Activated CD8-positive, alpha-beta memory T cell treated with anti-CD3 and anti-CD28 coated beads for 1 hour (primary cell): ENCODE data around the gene WIZ.

Experiments used
- DNase-seq, 2 donors: peaks; one replicate each; pipeline ENCODE4 v3.0.0-alpha.2; 2020; ENCODE audit warnings: low read depth in 1 of 2; ENCODE audit errors: extremely low read depth in 1 of 2

The WIZ gene

DNA sequence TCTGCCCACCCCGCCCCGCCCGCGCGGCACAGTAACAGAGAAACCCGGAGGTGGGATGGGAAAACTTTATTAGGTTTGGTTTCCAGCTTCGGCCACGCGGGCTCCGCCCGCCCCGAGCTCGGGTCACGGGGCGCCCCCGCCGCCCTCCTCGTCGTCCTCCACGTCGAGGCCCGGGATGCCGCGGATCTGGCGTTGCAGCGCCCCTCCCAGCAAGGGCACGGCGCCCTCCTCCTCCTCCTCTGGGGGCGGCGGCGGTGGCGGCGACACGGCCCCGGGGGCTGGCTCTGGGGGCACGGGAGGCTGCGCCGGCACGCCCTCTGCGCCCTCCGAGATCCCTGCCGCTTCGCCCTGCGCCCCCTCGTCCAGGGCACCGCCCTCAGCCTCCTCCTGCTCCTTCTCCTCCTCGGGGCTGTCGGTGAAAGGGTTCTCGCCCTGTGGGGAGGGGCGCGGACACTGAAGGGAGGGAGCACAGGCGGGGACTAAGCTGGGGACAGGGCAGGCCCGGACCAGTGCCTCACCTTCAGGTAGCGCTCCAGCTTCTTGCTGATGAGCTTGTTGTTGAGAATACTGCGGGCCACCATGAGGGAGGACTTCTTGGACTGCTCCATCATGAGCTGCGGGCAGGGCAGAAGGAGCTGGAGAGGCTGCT lies 69.6 kb downstream of the WIZ start:
- DNase-seq = no peak

DNA sequence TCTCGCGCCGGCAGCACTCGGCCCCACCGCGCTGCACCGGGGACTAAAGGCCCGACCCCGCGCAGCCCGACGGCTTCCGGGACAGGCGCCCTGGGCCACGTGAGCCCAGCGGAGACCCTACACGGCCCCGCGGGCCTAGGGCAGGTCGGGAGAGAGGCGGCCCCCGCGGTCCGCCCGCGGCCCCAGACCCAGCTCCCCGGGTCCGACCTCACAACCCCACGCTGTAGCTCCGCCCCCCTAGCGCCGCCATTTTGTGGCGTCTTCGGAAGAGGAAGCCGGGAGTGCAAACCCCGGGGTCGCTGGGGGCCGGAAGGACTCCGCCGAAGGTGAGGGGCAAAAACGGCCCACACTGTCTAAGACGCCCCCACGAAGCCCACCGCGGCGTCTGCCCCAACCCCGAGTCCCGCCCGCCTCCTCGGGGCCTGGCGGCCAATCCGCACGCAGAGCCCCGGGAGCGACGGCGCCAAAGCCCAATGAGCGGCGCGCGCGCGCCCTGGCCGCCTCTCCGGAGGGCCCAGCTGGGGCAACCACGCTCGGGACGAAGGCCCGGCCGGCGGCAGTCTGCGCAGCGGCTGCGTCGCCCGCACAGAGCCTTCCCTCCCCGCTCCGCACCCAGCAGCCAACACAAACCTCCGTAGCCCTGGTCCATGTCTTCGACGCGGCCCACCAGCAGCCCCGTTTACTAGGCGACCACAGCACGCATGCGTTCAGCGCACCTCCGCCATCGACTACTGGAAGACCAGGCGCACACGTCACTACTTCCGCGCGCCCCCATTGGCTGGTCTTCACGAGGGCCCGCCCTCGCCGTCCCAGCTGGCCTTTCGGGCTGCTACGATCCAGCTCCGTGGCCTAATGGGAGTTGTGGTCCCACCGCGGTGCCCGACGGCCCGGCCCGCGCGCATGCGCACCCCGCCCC lies 70.4 kb downstream of the WIZ start, which contains the start of gene AKAP8:
Gene AKAP8 (minus strand): TSS at position 705 of the 916 bp plus-strand sequence. CDS start 56 bp downstream, at position 649.
- peak; percentile 94 to 95 for DNase-seq

DNA sequence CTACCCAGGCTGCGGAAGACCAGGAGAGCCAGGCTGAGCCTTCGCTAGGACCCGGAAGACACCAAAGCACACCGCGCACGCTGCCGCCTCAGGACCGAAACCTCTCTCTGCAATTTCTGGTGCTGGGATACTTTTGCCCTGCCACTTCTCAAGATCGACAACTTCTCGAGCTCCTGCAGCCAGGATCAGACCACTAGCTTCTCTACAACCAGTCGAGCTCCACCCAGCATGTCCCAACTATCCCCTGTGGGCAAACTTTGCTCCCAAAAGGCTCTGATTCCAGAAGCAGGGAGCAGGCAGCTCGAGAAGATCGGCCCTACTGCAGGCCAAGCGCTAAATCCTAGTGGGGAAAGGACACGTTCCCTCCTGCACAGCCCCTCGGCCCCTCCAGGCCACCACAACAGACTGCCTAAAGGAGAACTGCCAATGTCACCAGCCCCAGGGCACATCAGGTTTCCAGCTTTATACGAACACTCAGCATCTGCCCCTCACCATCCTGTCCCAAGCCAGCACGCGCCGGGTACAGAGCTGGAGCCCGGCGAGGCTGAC lies 71.1 kb downstream of the WIZ start:
- DNase-seq = peak in 1 of 2 donors; percentile 19

DNA sequence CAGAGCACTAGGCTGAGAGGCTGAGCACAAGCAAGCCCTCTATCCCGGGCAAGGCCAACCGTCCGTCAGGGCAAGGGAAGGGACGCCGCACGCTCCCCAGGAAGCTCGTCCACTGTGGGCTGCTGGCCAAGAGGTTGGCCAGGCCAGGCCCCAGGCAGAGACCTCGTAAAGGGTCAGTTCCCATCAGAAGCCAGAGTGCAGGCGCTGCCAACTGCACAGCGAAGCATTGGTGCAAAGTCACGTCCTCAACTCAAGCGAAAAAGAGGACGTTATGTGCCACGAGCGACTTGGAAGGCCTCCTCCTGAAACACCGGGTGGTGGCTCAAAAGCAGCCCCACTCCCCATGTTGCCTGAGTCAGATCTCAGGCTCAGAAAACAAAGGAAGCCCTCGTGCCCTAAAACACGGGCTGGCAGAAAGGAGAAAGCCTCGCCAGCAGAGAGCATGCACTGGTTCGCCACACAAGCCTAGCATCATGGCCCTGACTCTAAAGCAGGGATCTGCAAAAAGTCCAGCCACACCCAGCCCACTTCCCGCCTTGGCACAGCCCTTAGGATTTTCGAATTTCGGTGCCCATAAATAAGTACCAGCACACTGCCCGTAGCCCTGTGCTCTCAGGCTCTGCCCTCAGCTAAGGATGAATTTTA lies 74.8 kb downstream of the WIZ start:
- no peak for DNase-seq

- no peak for DNase-seq
Observed at GRCh38 chr19:15374105-15374651, 75.6 kb downstream of the WIZ start.

- DNase-seq = no peak
Observed at GRCh38 chr19:15373644-15374043, 76.1 kb downstream of the WIZ start.

GRCh38 chr19:15372891-15373301 lies 76.9 kb downstream of the WIZ start:
- no peak for DNase-seq

DNA sequence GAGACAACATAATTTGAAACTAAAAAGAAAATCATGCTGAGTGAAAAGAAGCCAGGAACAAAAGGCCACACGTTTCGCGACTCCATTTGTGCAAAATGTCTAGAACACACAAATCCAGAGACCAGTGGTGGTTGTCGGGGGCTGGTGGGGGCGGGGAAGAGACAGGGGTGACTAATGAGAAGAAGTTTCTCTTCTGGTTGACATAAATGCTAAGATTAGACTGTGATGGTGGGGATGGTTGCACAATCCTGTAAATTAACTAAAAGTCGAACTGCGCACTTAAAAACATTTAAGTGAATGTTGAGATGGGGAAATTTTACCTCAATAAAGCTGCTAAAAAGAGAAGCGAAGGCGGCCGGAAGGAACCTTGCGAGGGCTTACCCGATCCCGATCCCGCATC lies 77.3 kb downstream of the WIZ start:
- no peak for DNase-seq

- DNase-seq = no peak
Observed at GRCh38 chr19:15371786-15372380, 77.9 kb downstream of the WIZ start.

DNA sequence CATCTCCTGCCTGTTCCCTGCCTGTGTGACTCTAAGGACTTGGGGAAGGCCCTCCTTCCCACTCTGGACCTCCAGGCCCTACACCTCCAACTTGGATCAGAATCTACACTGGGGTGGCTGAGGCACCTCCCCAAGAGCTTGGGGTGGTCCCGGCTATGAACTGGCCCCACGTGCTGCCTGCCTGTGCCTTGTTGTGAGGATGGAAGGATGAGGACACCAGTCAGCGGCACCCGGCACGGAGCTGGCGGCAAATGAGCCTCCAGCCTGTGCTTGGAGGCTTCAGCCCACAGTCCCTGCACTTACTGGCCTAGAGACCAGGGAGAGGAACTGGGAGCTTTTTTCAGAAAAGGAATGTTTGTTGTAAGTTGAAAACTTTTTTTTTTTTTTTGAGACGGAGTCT lies 78.6 kb downstream of the WIZ start:
- DNase-seq = no peak
